Measurements from ENCODE around the gene FAR2. TPM values are rescaled to one million over a fixed set of nuclear protein-coding genes. Genes with fewer than 3 reads are reported as not detected.

FAR2 gene
- polyA plus RNA-seq, 1 of the 3 experiments (the other 2 are of a cell fraction), result 7.4 TPM

DNA sequence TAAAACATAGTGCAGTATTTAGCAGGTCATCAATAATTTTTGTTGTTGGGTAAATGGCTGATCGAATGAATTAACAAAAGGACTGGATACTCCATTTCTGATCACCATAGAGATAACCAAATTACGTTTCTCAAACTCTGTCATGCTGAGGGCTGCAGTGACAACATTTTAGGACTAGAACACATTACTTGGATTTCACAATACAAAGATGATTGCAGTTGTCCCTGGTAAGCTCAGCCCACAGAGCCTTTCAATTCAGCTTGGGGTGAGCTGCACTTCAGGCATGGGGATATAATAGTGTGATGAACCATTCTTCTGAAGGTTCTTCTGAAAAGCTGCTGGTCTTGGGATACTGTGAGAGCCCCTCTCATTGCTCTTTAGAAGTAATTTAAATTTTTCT lies 74.3 kb downstream of the FAR2 start:
- no peak for DNase-seq
- peaks cover 0 to 5% of the 10 kb centered on the region in 2 experiments; a peak in 3 of 4 replicates for H3K4me1 ChIP-seq (ENCODE audit: control insufficient read depth in 1 of 2, insufficient read depth in 2 of 2, low read depth in 1 of 2, low read length in 1 of 2)
- no peak overlapping the region for H3K4me3 ChIP-seq (ENCODE audit: low read depth in 2 of 2, low read length in 1 of 2)
- no peaks in the 10 kb centered on the region for H4K20me1 ChIP-seq (ENCODE audit: insufficient read depth)
- no peaks in the 10 kb centered on the region for H3K79me2 ChIP-seq (ENCODE audit: insufficient read depth)
- no peaks in the 10 kb centered on the region for H3F3A ChIP-seq (replicated peaks; ENCODE audit: insufficient read depth)
- 80% methylated on average over 2 of the region's 2 CpGs for WGBS (ENCODE audit: low lambda C conversion rate)
- no peaks in the 10 kb centered on the region for H3K27me3 ChIP-seq (ENCODE audit: insufficient read depth)
- H3K4me2 ChIP-seq, result no peak overlapping the region
- H3K9me3 ChIP-seq, result no peaks in the 10 kb centered on the region
- H3K9ac ChIP-seq, result no peak overlapping the region
- no peak for TF ChIP-seq IRF3 (IDR thresholded peaks at IDR 0.05; ENCODE audit: low read depth, low read length)
- TF ChIP-seq RAD21 (IDR thresholded peaks at IDR 0.05; ENCODE audit: low read length), result no peak
- TF ChIP-seq SMC3 (IDR thresholded peaks at IDR 0.05; ENCODE audit: low read depth, low read length), result no peak
- TF ChIP-seq SIN3A (IDR thresholded peaks at IDR 0.05; ENCODE audit: borderline replicate concordance, low read depth, low read length), result no peak
- TF ChIP-seq RCOR1 (IDR thresholded peaks at IDR 0.05; ENCODE audit: low read length), result no peak
- no peak for TF ChIP-seq RFX5 (IDR thresholded peaks at IDR 0.05; ENCODE audit: low read length)
- TF ChIP-seq CHD2 (IDR thresholded peaks at IDR 0.05; ENCODE audit: low read length, partially characterized antibody), result no peak
- TF ChIP-seq MEF2A (IDR thresholded peaks at IDR 0.05; ENCODE audit: borderline replicate concordance, low read depth), result no peak
- TF ChIP-seq TEAD4 (IDR thresholded peaks at IDR 0.05; ENCODE audit: borderline replicate concordance, insufficient read depth), result no peak
- no peak for TF ChIP-seq RXRA (IDR thresholded peaks at IDR 0.05; ENCODE audit: borderline replicate concordance, low read depth)
- no peak for TF ChIP-seq NRF1 (IDR thresholded peaks at IDR 0.05; ENCODE audit: low read depth, low read length)
- TF ChIP-seq USF2 (IDR thresholded peaks at IDR 0.05; ENCODE audit: borderline replicate concordance, low read depth, low read length), result no peak
- TF ChIP-seq GATA2 (CRISPR knock-in tag; IDR thresholded peaks at IDR 0.05), result no peak
- no peak for TF ChIP-seq USF1 (IDR thresholded peaks at IDR 0.05; ENCODE audit: borderline replicate concordance, low read depth)
- H3K9me2 ChIP-seq, result no peaks in the 10 kb centered on the region
- H2AFZ ChIP-seq (ENCODE audit: low read depth), result no peak overlapping the region
- no peak overlapping the region for H3K27ac ChIP-seq (ENCODE audit: low read depth in 2 of 2, low read length in 1 of 2)
- POLR2A ChIA-PET, result no interaction called here
- CTCF ChIA-PET, result no interaction called here
- no peaks in the 10 kb centered on the region for H3K36me3 ChIP-seq (replicated peaks in 1 of 2; ENCODE audit: control insufficient read depth in 1 of 2, insufficient read depth in 2 of 2, low read length in 1 of 2)

GRCh38 chr12:29223956-29224543 lies 75.0 kb downstream of the FAR2 start:
- Histone ChIP-seq H3F3A (replicated peaks; ENCODE audit: insufficient read depth) (no peaks in the 10 kb centered on the region), H2AFZ (ENCODE audit: low read depth) (no peak overlapping the region), H3K36me3 (replicated peaks in 1 of 2; ENCODE audit: control insufficient read depth in 1 of 2, insufficient read depth in 2 of 2, low read length in 1 of 2) (no peaks in the 10 kb centered on the region), H3K79me2 (ENCODE audit: insufficient read depth) (no peaks in the 10 kb centered on the region), H3K9ac (no peak overlapping the region), H4K20me1 (ENCODE audit: insufficient read depth) (no peaks in the 10 kb centered on the region), H3K4me2 (no peak overlapping the region), H3K9me3 (no peaks in the 10 kb centered on the region), H3K9me2 (no peaks in the 10 kb centered on the region), H3K4me1 (ENCODE audit: control insufficient read depth in 1 of 2, insufficient read depth in 2 of 2, low read depth in 1 of 2, low read length in 1 of 2) (peaks cover 0 to 5% of the 10 kb centered on the region in 2 experiments; a peak in 3 of 4 replicates), H3K27me3 (ENCODE audit: insufficient read depth) (no peaks in the 10 kb centered on the region), H3K4me3 (ENCODE audit: low read depth in 2 of 2, low read length in 1 of 2) (no peak overlapping the region), H3K27ac (ENCODE audit: low read depth in 2 of 2, low read length in 1 of 2) (no peak overlapping the region)
- DNase-seq, result no peak
- WGBS (ENCODE audit: low lambda C conversion rate), result 72% methylated on average over 2 of the region's 2 CpGs
- ChIA-PET POLR2A (no interaction called here), CTCF (no interaction called here)
- TF ChIP-seq USF2 (IDR thresholded peaks at IDR 0.05; ENCODE audit: borderline replicate concordance, low read depth, low read length), result no peak
- TF ChIP-seq, protein P1, sequence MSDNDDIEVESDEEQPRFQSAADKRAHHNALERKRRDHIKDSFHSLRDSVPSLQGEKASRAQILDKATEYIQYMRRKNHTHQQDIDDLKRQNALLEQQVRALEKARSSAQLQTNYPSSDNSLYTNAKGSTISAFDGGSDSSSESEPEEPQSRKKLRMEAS (IDR thresholded peaks at IDR 0.05; ENCODE audit: low read depth), result no peak
- TF ChIP-seq REST (IDR thresholded peaks at IDR 0.05; ENCODE audit: low read depth, low read length), result no peak
- TF ChIP-seq FOXM1 (IDR thresholded peaks at IDR 0.05; ENCODE audit: low read depth), result no peak
